BLaER1 (cell line): ENCODE results near the gene TBC1D22A.

Source experiments
- H3K27ac ChIP-seq: shearing (Covaris generic); formaldehyde crosslinking; 2 replicates; pipeline ENCODE4 v1.8.1; 2022
- H3K27me3 ChIP-seq: shearing (Covaris generic); formaldehyde crosslinking; 2 replicates; pipeline ENCODE4 v1.8.1; 2022
- H3K36me3 ChIP-seq: shearing (Covaris generic); formaldehyde crosslinking; 2 replicates; pipeline ENCODE4 v1.8.1; 2022
- H3K4me1 ChIP-seq: shearing (Covaris generic); formaldehyde crosslinking; 2 replicates; pipeline ENCODE4 v1.8.1; 2022
- H3K4me2 ChIP-seq: shearing (Covaris generic); formaldehyde crosslinking; 2 replicates; pipeline ENCODE4 v1.8.1; 2022
- H3K4me3 ChIP-seq: shearing (Covaris generic); formaldehyde crosslinking; 2 replicates; pipeline ENCODE4 v1.8.1; 2022
- H3K9ac ChIP-seq: shearing (Covaris generic); formaldehyde crosslinking; 2 replicates; pipeline ENCODE4 v1.8.1; 2022
- H3K9me3 ChIP-seq: shearing (Covaris generic); formaldehyde crosslinking; 2 replicates; pipeline ENCODE4 v1.8.1; 2022
- H4K20me1 ChIP-seq: shearing (Covaris generic); formaldehyde crosslinking; 2 replicates; pipeline ENCODE4 v1.8.1; 2022
- Cebpa-rat ChIP-seq: shearing (Covaris generic); IDR thresholded peaks from 2 replicates; pipeline ENCODE4 v1.8.1; 2022

Gene TBC1D22A

GRCh38 chr22:46931414-46931813, 169.0 kb downstream of the TBC1D22A start:
- Histone ChIP-seq H3K4me3 (no peak overlapping the region), H3K27me3 (no peaks in the 10 kb centered on the region), H3K4me1 (no peaks in the 10 kb centered on the region; the same call in 1 of the 2 replicates), H4K20me1 (peaks cover 20% of the 10 kb centered on the region; the same call in 1 of the 2 replicates), H3K36me3 (peaks cover 53% of the 10 kb centered on the region), H3K9me3 (no peaks in the 10 kb centered on the region), H3K27ac (no peak overlapping the region), H3K9ac (no peak overlapping the region), H3K4me2 (no peak overlapping the region)
- TF ChIP-seq Cebpa-rat, result no peak

GRCh38 chr22:46931881-46932280, 169.4 kb downstream of the TBC1D22A start:
- H3K4me2 ChIP-seq, result no peak overlapping the region
- no peak overlapping the region for H3K4me3 ChIP-seq
- H3K9ac ChIP-seq, result no peak overlapping the region
- TF ChIP-seq Cebpa-rat, result no peak
- H3K36me3 ChIP-seq, result peaks cover 52% of the 10 kb centered on the region
- H3K27me3 ChIP-seq, result no peaks in the 10 kb centered on the region
- no peak overlapping the region for H3K27ac ChIP-seq
- H4K20me1 ChIP-seq, result peaks cover 24% of the 10 kb centered on the region; the same call in 1 of the 2 replicates
- no peaks in the 10 kb centered on the region; the same call in 1 of the 2 replicates for H3K4me1 ChIP-seq
- no peaks in the 10 kb centered on the region for H3K9me3 ChIP-seq

GRCh38 chr22:46933040-46933930, 170.8 kb downstream of the TBC1D22A start:
- no peak for TF ChIP-seq Cebpa-rat

GRCh38 chr22:46934172-46934745, 171.8 kb downstream of the TBC1D22A start:
- Histone ChIP-seq H3K27me3 (no peaks in the 10 kb centered on the region), H3K4me3 (no peak overlapping the region), H3K27ac (no peak overlapping the region), H3K36me3 (peaks cover 53% of the 10 kb centered on the region), H3K4me1 (no peaks in the 10 kb centered on the region; the same call in 1 of the 2 replicates), H3K4me2 (no peak overlapping the region), H3K9me3 (no peaks in the 10 kb centered on the region), H3K9ac (no peak overlapping the region), H4K20me1 (peaks cover 29% of the 10 kb centered on the region; the same call in 1 of the 2 replicates)
- no peak for TF ChIP-seq Cebpa-rat

More at GRCh38 chr22:46933040-46933930, 170.8 kb downstream of the TBC1D22A start:
- Histone ChIP-seq H3K9me3 (no peaks in the 10 kb centered on the region), H3K36me3 (peaks cover 56% of the 10 kb centered on the region), H3K27ac (no peak overlapping the region), H3K27me3 (no peaks in the 10 kb centered on the region), H3K4me3 (no peak overlapping the region), H3K4me2 (no peak overlapping the region), H3K9ac (no peak overlapping the region), H3K4me1 (no peaks in the 10 kb centered on the region; the same call in 1 of the 2 replicates), H4K20me1 (peaks cover 29% of the 10 kb centered on the region; the same call in 1 of the 2 replicates)

GRCh38 chr22:46934746-46935491, 172.5 kb downstream of the TBC1D22A start:
- peaks cover 29% of the 10 kb centered on the region; the same call in 1 of the 2 replicates for H4K20me1 ChIP-seq
- no peak for TF ChIP-seq Cebpa-rat
- no peaks in the 10 kb centered on the region for H3K27me3 ChIP-seq
- H3K9me3 ChIP-seq, result no peaks in the 10 kb centered on the region
- H3K27ac ChIP-seq, result no peak overlapping the region
- no peak overlapping the region for H3K9ac ChIP-seq
- H3K4me1 ChIP-seq, result no peaks in the 10 kb centered on the region; the same call in 1 of the 2 replicates
- H3K4me3 ChIP-seq, result no peak overlapping the region
- H3K36me3 ChIP-seq, result peaks cover 50% of the 10 kb centered on the region
- no peak overlapping the region for H3K4me2 ChIP-seq

GRCh38 chr22:46935506-46936377, 173.3 kb downstream of the TBC1D22A start:
- Histone ChIP-seq H3K36me3 (peaks cover 52% of the 10 kb centered on the region), H3K4me1 (no peaks in the 10 kb centered on the region; the same call in 1 of the 2 replicates), H3K27me3 (no peaks in the 10 kb centered on the region), H3K27ac (no peak overlapping the region), H3K9ac (no peak overlapping the region), H3K4me2 (no peak overlapping the region), H4K20me1 (peaks cover 29% of the 10 kb centered on the region; the same call in 1 of the 2 replicates), H3K4me3 (no peak overlapping the region), H3K9me3 (no peaks in the 10 kb centered on the region)
- TF ChIP-seq Cebpa-rat, result no peak

GRCh38 chr22:46936378-46936903, 174.0 kb downstream of the TBC1D22A start:
- TF ChIP-seq Cebpa-rat, result no peak
- Histone ChIP-seq H3K4me3 (no peak overlapping the region), H3K27me3 (no peaks in the 10 kb centered on the region), H4K20me1 (peaks cover 29% of the 10 kb centered on the region; the same call in 1 of the 2 replicates), H3K36me3 (peaks cover 47% of the 10 kb centered on the region), H3K4me1 (no peaks in the 10 kb centered on the region; the same call in 1 of the 2 replicates), H3K9me3 (no peaks in the 10 kb centered on the region), H3K4me2 (no peak overlapping the region), H3K27ac (no peak overlapping the region), H3K9ac (no peak overlapping the region)

- H3K27me3 ChIP-seq, result no peaks in the 10 kb centered on the region
- no peak overlapping the region for H3K4me2 ChIP-seq
- H4K20me1 ChIP-seq, result peaks cover 29% of the 10 kb centered on the region; the same call in 1 of the 2 replicates
- peaks cover 5% of the 10 kb centered on the region for H3K4me1 ChIP-seq
- TF ChIP-seq Cebpa-rat, result no peak
- no peak overlapping the region for H3K27ac ChIP-seq
- no peaks in the 10 kb centered on the region for H3K9me3 ChIP-seq
- no peak overlapping the region for H3K4me3 ChIP-seq
- H3K36me3 ChIP-seq, result peaks cover 40% of the 10 kb centered on the region
- no peak overlapping the region for H3K9ac ChIP-seq
These were observed 174.7 kb downstream of the TBC1D22A start for GRCh38 chr22:46937185-46937584.
